IMR-90 (cell line): ENCODE measurements around the gene POLD3. TPM values are rescaled to one million over a fixed set of nuclear protein-coding genes. Genes with fewer than 3 reads are reported as not detected.

Experiments
- ATAC-seq: fragments of 200-7000 bp; cut with Tn5 transposase; 2 replicates; pipeline ENCODE4 v1.9.1; 2020; ENCODE audit warnings: low read depth, mild to moderate bottlenecking, moderate library complexity
- BruUV-seq: library from RNA; stranded (reverse); fragments of 400-500 nt; replicated peaks from 2 replicates; lab custom pipeline; 2021; lab: Mats Ljungman, UMichigan
- CTCF ChIA-PET: fragments of 300-600 bp; formaldehyde crosslinking; extraction: SDS; loops from one replicate; lab custom pipeline; 2021; ENCODE audit warnings: antibody characterized with exemption; lab: Yijun Ruan, JAX
- POLR2A ChIA-PET: fragments of 300-600 bp; sonication (Branson Sonifier 250); formaldehyde crosslinking; loops from one replicate; lab custom pipeline; 2022; ENCODE audit warnings: antibody characterized with exemption; ENCODE audit not compliant: unreplicated experiment; lab: Charles Lee
- DNase-seq: peaks from one replicate; pipeline ENCODE4 v3.0.0; 2013
- H2AFZ ChIP-seq: replicated peaks from 2 replicates; pipeline ENCODE3; 2013; ENCODE audit warnings: low read length, mild to moderate bottlenecking; ENCODE audit not compliant: poor library complexity
- H2AK5ac ChIP-seq: 2 replicates; pipeline ENCODE4 v1.6.1; 2013; ENCODE audit warnings: low read depth, low read length, inconsistent platforms
- H2AK9ac ChIP-seq: replicated peaks from 2 replicates; pipeline ENCODE3; 2013; ENCODE audit warnings: mild to moderate bottlenecking, low read depth, low read length, moderate library complexity; ENCODE audit not compliant: poor library complexity
- H2BK120ac ChIP-seq: 2 replicates; pipeline ENCODE4 v1.6.1; 2013; ENCODE audit warnings: low read depth, low read length, inconsistent platforms
- H2BK15ac ChIP-seq: 3 replicates; pipeline ENCODE4 v1.6.1; 2013; ENCODE audit warnings: low read depth, low read length, inconsistent platforms
- H2BK20ac ChIP-seq: 2 replicates; pipeline ENCODE4 v1.6.1; 2013; ENCODE audit warnings: low read depth, mild to moderate bottlenecking, inconsistent platforms, low read length, moderate library complexity
- H2BK5ac ChIP-seq: 2 replicates; pipeline ENCODE4 v1.6.1; 2013; ENCODE audit warnings: mild to moderate bottlenecking, low read depth, low read length, inconsistent platforms; ENCODE audit not compliant: poor library complexity, severe bottlenecking
- H3K14ac ChIP-seq: replicated peaks from 2 replicates; pipeline ENCODE4 v1.6.1; 2013; ENCODE audit warnings: low read depth, low read length, inconsistent platforms
- H3K18ac ChIP-seq: 2 replicates; pipeline ENCODE4 v1.6.1; 2013; ENCODE audit warnings: low read depth, low read length, control low read depth
- H3K23ac ChIP-seq: 2 replicates; pipeline ENCODE4 v1.6.1; 2013; ENCODE audit warnings: low read depth, low read length, inconsistent platforms
- H3K27ac ChIP-seq: 2 replicates; pipeline ENCODE4 v1.5.1; 2013; ENCODE audit warnings: mild to moderate bottlenecking, control low read depth, low read length; ENCODE audit not compliant: insufficient read depth
- H3K27me3 ChIP-seq: 2 replicates; pipeline ENCODE4 v1.6.1; 2013; ENCODE audit warnings: low read length; ENCODE audit not compliant: control insufficient read depth, insufficient read depth
- H3K36me3 ChIP-seq: 2 replicates; pipeline ENCODE4 v1.6.1; 2013; ENCODE audit warnings: low read length, mixed read lengths; ENCODE audit not compliant: control insufficient read depth, insufficient read depth
- H3K4ac ChIP-seq: 2 replicates; pipeline ENCODE4 v1.6.1; 2013; ENCODE audit warnings: low read depth, low read length, inconsistent platforms
- H3K4me1 ChIP-seq: 2 replicates; pipeline ENCODE4 v1.6.1; 2013; ENCODE audit warnings: low read length, mixed read lengths; ENCODE audit not compliant: control insufficient read depth, insufficient read depth
- H3K4me2 ChIP-seq: 2 replicates; pipeline ENCODE4 v1.6.1; 2013; ENCODE audit warnings: low read depth, mild to moderate bottlenecking, control low read depth, low read length, moderate library complexity
- H3K4me3 ChIP-seq: 2 replicates; pipeline ENCODE4 v1.5.1; 2013; ENCODE audit warnings: low read depth, mild to moderate bottlenecking, control low read depth, low read length, moderate library complexity; ENCODE audit not compliant: insufficient read depth
- H3K56ac ChIP-seq: 2 replicates; pipeline ENCODE4 v1.6.1; 2013; ENCODE audit warnings: low read length, inconsistent platforms; ENCODE audit not compliant: insufficient read depth; ENCODE audit errors: extremely low read depth
- H3K79me1 ChIP-seq, 2 experiments: 2 replicates each; pipeline ENCODE4 v1.6.1; 2013; ENCODE audit warnings: low read length in 2 of 2, inconsistent platforms in 1 of 2, low read depth in 1 of 2
- H3K9ac ChIP-seq: 2 replicates; pipeline ENCODE4 v1.6.1; 2013; ENCODE audit warnings: low read depth, low read length, control low read depth
- H3K9me1 ChIP-seq: 2 replicates; pipeline ENCODE4 v1.6.1; 2013; ENCODE audit warnings: low read length, inconsistent platforms; ENCODE audit not compliant: insufficient read depth
- H3K9me3 ChIP-seq: 2 replicates; pipeline ENCODE4 v1.6.1; 2013; ENCODE audit warnings: low read length; ENCODE audit not compliant: control insufficient read depth, insufficient read depth
- H4K20me1 ChIP-seq: 2 replicates; pipeline ENCODE4 v1.6.1; 2013; ENCODE audit warnings: low read length, inconsistent platforms; ENCODE audit not compliant: insufficient read depth
- H4K5ac ChIP-seq: 2 replicates; pipeline ENCODE4 v1.6.1; 2013; ENCODE audit warnings: mild to moderate bottlenecking, low read depth, low read length, control low read depth
- H4K8ac ChIP-seq, 2 experiments: 2 replicates each; pipeline ENCODE4 v1.6.1; 2013; ENCODE audit warnings: low read depth in 2 of 2, low read length in 2 of 2, control low read depth in 1 of 2, inconsistent platforms in 1 of 2
- H4K91ac ChIP-seq: 2 replicates; pipeline ENCODE4 v1.6.1; 2013; ENCODE audit warnings: low read depth, low read length, inconsistent platforms; ENCODE audit not compliant: insufficient read depth
- CEBPB ChIP-seq: IDR thresholded peaks from 2 replicates; pipeline ENCODE4 v1.6.1; 2012; ENCODE audit warnings: low read depth, low read length, improper control_type of control experiment
- CHD1 ChIP-seq: IDR thresholded peaks from 2 replicates; pipeline ENCODE4 v1.6.1; 2012; ENCODE audit warnings: low read depth, low read length, improper control_type of control experiment
- FOS ChIP-seq: fragments of 150-350 bp; IDR thresholded peaks from 2 replicates; pipeline ENCODE4 v1.6.1; 2016; ENCODE audit warnings: low read depth, low read length
- MAFK ChIP-seq: IDR thresholded peaks from 2 replicates; pipeline ENCODE4 v1.6.1; 2012; ENCODE audit warnings: low read depth, low read length, improper control_type of control experiment
- MAZ ChIP-seq: IDR thresholded peaks from 2 replicates; pipeline ENCODE4 v1.6.1; 2012; ENCODE audit warnings: low read depth, mild to moderate bottlenecking, low read length, improper control_type of control experiment, moderate library complexity, borderline replicate concordance
- POLR2A ChIP-seq: IDR thresholded peaks from 2 replicates; pipeline ENCODE4 v1.6.1; 2012; ENCODE audit warnings: mild to moderate bottlenecking, low read depth, low read length
- RAD21 ChIP-seq: IDR thresholded peaks from 2 replicates; pipeline ENCODE4 v1.6.1; 2012; ENCODE audit warnings: low read length, improper control_type of control experiment
- RFX5 ChIP-seq: IDR thresholded peaks from 2 replicates; pipeline ENCODE4 v1.8.0; 2012; ENCODE audit warnings: low read depth, mild to moderate bottlenecking, low read length, moderate library complexity
- WGBS, 2 experiments: methylation state at CpG; one replicate each; pipeline versions ENCODE4 v1.1.5 to v1.1.7; 2013; ENCODE audit warnings: missing lambda C conversion rate in 2 of 2; ENCODE audit not compliant: insufficient read length in 1 of 2; ENCODE audit errors: extremely low coverage in 2 of 2; 5-methylcytosine and 5-hydroxymethylcytosine counted together
- dilution Hi-C: fragments of 300-500 bp; cut with HindIII; formaldehyde crosslinking; loops from one replicate; pipeline ENCODE4 v1.14.3; 2018; ENCODE audit warnings: low sequenced_read_pairs; ENCODE audit not compliant: unreplicated experiment
- in situ Hi-C: fragments of 300-500 bp; cut with MboI; formaldehyde crosslinking; loops from 3 replicates; pipeline ENCODE4 v1.14.3; 2019; ENCODE audit warnings: low sequenced_read_pairs, inconsistent platforms, mixed read lengths
- intact Hi-C: fragments of 100-400 bp; cut with micrococcal nuclease; formaldehyde crosslinking; loops from 2 replicates; pipeline ENCODE4 v1.10.0; 2022
- polyA plus RNA-seq, 3 experiments: library from polyadenylated mRNA; depleted of rRNA; stranded (reverse); fragments of >200 nt; gene quantifications; 2 replicates each; pipeline ENCODE4 v1.2.3, GENCODE V29; 2012; ENCODE audit warnings: low replicate concordance in 1 of 3
- total RNA-seq: library from RNA; depleted of rRNA; stranded (reverse); fragments of >200 nt; gene quantifications from 2 replicates; pipeline ENCODE4 v1.2.3, GENCODE V29; 2012
- TF ChIP-seq, protein P1 (sequence below): conservative IDR thresholded peaks from 2 replicates; pipeline ENCODE4 v1.5.1; 2012; ENCODE audit warnings: mild to moderate bottlenecking, low read depth, low read length, improper control_type of control experiment
- TF ChIP-seq, protein P2 (sequence below): fragments of 150-350 bp; IDR thresholded peaks from 2 replicates; pipeline ENCODE4 v1.6.1; 2017; ENCODE audit warnings: mild to moderate bottlenecking, antibody characterized with exemption, low read length, low read depth

POLD3 gene
- total and polyA plus RNA-seq, 2 of the 4 experiments (the other 2 are of a cell fraction), result 9.1 to 9.2 TPM

DNA sequence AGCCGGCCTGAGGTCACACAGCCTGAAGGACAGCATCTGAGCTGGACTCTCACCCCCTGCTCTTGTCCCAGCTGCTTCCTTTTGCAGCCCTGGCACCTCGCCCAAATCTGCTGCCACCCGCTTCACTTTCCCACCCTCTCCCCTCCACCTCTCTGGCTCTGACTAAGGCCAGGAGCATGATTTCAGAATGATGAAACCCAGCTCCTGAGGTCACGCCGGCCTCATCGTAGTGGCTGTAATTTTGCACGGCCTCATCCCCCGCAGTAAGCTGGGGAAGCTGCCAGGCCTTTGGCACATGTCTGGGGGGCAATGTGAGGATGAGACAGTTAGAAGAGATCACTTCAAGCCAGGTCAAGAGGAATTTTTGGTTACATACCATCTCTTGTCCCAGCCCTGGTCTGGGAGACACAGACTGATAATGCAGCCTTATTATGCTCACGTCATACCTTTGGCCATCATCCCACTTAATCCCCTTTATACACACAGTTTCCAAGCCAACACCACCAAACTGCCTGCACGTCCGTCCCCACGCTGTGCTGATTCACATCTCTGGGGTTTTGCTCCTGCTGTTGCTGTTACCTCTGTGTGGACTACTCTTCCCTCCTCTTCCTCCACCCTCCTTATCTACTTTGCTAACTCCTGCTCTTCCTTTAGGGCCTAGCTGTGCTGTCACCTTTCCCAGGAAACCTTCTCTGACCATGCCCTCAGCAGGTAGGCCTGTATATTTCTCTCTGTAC is 80.7 kb downstream of the POLD3 start (continued):
- TF ChIP-seq FOS (peak; percentile 82), POLR2A (peak; percentile 46), RFX5 (no peak; the same call in 1 of the 2 replicates), CHD1 (no peak)

DNA sequence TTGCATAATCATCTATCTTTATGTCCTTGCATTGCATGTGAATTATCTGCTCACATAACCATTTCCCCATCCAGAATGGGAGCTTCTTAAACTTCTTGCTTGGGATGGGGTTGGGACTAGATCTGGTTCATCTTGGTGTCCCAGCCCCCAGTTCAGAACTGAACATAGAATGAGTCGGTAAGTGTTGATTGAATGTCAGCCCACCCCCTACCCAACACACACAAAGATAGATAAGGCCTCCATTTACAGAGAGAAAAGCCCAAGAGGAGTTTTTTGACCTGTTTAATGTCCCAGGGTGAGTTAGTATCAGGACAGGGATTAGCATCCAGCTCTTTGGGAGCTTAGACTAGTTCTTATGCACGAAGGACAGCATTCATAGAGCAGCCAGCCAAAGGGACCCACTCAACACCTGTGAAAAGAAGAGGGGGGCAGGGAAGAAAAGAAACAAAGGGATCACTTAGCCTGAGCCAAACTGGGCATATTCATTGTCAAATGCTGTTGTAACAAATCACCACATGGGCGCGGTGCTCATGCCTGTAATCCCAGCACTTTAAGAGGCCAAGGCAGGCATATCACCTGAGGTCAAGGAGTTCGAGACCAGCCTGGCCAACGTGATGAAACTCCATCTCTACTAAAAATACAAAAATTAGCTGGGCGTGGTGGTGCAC is 81.4 kb downstream of the POLD3 start:
- Histone ChIP-seq H3K14ac (peak overlapping the region; percentile 83), H2AK9ac (peak overlapping the region; percentile 79), H3K36me3 (no peaks in the 10 kb centered on the region), H3K23ac (peak overlapping the region; percentile 77), H3K27ac (peak overlapping the region; percentile 89), H3K18ac (peak overlapping the region; percentile 83), H2BK5ac (peak overlapping the region; percentile 98), H2BK15ac (peak overlapping the region; percentile 73; the same call in 2 of the 3 replicates), H3K56ac (peak overlapping the region; percentile 59), H3K27me3 (no peaks in the 10 kb centered on the region), H3K4me3 (no peak overlapping the region), H3K4me2 (peak overlapping the region; percentile 48), H2BK20ac (peak overlapping the region; percentile 96), H2AK5ac (peak overlapping the region; percentile 93), H3K9me1 (peaks cover 15% of the 10 kb centered on the region), H4K91ac (peak overlapping the region; percentile 97), H4K20me1 (no peaks in the 10 kb centered on the region), H3K9me3 (peaks cover 2% of the 10 kb centered on the region; the same call in 1 of the 2 replicates), H3K4ac (peak overlapping the region; percentile 92), H4K5ac (peak overlapping the region; percentile 78), H3K9ac (peak overlapping the region; percentile 47), H3K79me1 (no peaks in the 10 kb centered on the region; a peak in 1 of 4 replicates), H2BK120ac (peak overlapping the region; percentile 94), H2AFZ (peak overlapping the region; percentile 69), H4K8ac (peak overlapping the region; percentile 54 to 92), H3K4me1 (peaks cover 24% of the 10 kb centered on the region)
- TF ChIP-seq MAZ (peak; percentile 6; the same call in 1 of the 2 replicates), POLR2A (0 out of 2 replicates have a peak, but pooled peaks have one; percentile 4), CEBPB (0 out of 2 replicates have a peak, but pooled peaks have one; percentile 39), CHD1 (no peak), RAD21 (no peak), MAFK (no peak)
- TF ChIP-seq, protein P1, sequence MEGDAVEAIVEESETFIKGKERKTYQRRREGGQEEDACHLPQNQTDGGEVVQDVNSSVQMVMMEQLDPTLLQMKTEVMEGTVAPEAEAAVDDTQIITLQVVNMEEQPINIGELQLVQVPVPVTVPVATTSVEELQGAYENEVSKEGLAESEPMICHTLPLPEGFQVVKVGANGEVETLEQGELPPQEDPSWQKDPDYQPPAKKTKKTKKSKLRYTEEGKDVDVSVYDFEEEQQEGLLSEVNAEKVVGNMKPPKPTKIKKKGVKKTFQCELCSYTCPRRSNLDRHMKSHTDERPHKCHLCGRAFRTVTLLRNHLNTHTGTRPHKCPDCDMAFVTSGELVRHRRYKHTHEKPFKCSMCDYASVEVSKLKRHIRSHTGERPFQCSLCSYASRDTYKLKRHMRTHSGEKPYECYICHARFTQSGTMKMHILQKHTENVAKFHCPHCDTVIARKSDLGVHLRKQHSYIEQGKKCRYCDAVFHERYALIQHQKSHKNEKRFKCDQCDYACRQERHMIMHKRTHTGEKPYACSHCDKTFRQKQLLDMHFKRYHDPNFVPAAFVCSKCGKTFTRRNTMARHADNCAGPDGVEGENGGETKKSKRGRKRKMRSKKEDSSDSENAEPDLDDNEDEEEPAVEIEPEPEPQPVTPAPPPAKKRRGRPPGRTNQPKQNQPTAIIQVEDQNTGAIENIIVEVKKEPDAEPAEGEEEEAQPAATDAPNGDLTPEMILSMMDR, result no peak
- TF ChIP-seq, protein P2, sequence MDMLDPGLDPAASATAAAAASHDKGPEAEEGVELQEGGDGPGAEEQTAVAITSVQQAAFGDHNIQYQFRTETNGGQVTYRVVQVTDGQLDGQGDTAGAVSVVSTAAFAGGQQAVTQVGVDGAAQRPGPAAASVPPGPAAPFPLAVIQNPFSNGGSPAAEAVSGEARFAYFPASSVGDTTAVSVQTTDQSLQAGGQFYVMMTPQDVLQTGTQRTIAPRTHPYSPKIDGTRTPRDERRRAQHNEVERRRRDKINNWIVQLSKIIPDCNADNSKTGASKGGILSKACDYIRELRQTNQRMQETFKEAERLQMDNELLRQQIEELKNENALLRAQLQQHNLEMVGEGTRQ, result no peak
- in situ Hi-C loops, result no loop called here
- dilution Hi-C loops, result no loop called here
- ChIA-PET CTCF (interaction anchor here (1.3 to 3.0 kb wide), 2 partner anchors 28 to 66 kb away, joined by 3 to 11 read pairs; no protein-coding TSS in a partner anchor), POLR2A (no interaction called here)
- 82% methylated on average over 4 of the region's 7 CpGs; no CpG with 5 or more reads in 1 of the 2 experiments for WGBS, 2 experiments
- intact Hi-C loops, result loop anchor here (1.0 kb wide), 2 partner anchors 24 to 52 kb away; no protein-coding TSS in a partner anchor
- DNase-seq (no peak), ATAC-seq (no peak)
- BruUV-seq, result no TSS peak
